KG1 (cell line): ENCODE measurements around the gene TTC23.

ENCODE experiments used
- DNase-seq: peaks from one replicate; lab custom pipeline; 2025; lab: John Stamatoyannopoulos, UW

The TTC23 gene

DNA sequence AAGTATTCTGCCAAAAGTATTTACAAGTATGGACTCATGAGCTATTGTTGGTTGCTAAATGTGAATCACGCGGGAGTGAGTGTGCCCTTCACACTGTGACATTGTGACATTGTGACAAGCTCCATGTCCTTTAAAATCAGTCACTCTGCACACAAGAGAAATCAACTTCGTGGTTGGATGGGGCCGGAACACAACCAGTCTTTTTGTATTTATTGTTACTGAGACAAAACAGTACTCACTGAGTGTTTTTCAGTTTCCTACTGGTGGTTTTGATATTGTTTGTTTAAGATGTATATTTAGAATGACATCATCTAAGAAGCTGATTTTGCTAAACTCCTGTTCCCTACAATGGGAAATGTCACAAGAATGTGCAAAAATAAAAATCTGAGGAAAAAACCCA, 114.2 kb downstream of the TTC23 start:
- no peak for DNase-seq

DNA sequence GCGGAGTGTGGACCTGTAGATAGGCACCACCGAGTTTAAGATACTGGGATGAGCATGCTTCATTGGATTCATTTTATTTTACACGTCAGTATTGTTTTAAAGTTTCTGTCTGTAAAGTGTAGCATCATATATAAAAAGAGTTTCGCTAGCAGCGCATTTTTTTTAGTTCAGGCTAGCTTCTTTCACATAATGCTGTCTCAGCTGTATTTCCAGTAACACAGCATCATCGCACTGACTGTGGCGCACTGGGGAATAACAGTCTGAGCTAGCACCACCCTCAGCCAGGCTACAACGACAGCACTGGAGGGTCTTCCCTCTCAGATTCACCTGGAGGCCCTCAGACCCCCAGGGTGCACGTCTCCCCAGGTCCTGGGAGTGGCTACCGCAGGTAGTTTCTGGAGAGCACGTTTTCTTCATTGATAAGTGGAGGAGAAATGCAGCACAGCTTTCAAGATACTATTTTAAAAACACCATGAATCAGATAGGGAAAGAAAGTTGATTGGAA, 115.0 kb downstream of the TTC23 start:
- DNase-seq: no peak

DNA sequence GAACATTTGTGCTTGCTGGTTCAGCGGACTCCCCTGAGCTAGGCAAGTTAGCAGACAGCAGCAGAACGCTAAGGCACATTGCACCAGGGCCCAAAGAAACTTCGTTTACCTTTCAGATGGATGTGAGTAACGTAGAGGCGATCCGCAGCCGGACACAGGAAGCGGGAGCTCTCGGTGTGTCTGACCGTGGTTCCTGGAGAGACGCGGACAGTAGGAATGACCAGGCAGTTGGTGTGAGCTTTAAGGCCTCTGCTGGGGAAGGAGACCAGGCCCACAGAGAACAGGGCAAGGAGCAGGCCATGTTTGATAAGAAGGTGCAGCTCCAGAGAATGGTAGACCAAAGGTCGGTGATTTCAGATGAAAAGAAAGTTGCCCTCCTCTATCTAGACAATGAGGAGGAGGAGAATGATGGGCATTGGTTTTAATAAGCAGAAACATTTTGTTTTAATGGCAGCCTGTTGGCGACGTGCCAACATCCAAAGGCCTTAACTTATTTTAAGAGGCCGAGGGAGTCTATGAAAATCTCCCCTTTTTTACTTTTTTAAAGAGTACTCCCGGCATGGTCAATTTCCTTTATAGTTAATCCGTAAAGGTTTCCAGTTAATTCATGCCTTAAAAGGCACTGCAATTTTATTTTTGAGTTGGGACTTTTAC, 116.6 kb downstream of the TTC23 start:
- DNase-seq: no peak

- no peak for DNase-seq
Measured at GRCh38 chr15:99132122-99132521, 117.3 kb downstream of the TTC23 start.

GRCh38 chr15:99131441-99132023, 117.8 kb downstream of the TTC23 start:
- DNase-seq: no peak

DNA sequence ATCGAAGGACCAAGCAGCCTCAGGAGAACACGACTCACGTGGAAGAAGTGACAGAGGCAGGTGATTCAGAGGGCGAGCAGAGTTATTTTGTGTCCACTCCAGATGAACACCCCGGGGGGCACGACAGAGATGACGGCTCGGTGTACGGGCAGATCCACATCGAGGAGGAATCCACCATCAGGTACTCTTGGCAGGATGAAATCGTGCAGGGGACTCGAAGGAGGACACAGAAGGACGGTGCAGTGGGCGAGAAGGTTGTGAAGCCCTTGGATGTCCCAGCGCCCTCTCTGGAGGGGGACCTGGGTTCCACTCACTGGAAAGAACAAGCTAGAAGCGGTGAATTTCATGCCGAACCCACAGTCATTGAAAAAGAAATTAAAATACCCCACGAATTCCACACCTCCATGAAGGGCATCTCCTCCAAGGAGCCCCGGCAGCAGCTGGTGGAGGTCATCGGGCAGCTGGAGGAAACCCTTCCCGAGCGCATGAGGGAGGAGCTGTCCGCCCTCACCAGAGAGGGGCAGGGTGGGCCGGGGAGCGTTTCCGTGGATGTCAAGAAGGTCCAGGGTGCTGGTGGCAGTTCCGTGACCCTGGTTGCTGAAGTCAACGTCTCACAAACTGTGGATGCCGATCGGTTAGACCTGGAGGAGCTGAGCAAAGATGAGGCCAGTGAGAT, 118.5 kb downstream of the TTC23 start:
- DNase-seq: no peak

- DNase-seq: no peak
Measured at GRCh38 chr15:99130314-99130713, 119.1 kb downstream of the TTC23 start.

GRCh38 chr15:99129644-99130043, 119.7 kb downstream of the TTC23 start:
- no peak for DNase-seq

GRCh38 chr15:99128411-99128810, 121.0 kb downstream of the TTC23 start:
- DNase-seq: no peak

DNA sequence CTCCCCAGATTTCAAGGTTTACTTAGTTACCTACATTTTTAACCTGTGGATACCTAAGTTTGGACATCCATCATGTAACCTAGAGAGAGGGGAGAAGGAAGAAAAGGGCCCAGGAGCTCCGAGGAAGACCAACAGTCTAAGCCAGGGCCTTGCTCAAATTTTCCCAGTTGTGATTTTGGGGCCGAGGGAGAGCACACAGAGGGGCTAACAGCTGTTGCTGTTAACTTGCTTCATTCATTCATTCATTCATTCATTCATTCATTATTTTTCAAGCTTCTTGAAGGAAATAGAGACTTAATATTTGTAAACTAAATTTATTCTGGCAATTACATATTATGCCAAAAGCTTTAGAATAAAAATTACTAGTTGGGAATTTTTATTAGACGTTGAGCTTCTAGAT, 121.6 kb downstream of the TTC23 start:
- DNase-seq: no peak

- DNase-seq: no peak
Measured at GRCh38 chr15:99126930-99127329, 122.5 kb downstream of the TTC23 start.

DNA sequence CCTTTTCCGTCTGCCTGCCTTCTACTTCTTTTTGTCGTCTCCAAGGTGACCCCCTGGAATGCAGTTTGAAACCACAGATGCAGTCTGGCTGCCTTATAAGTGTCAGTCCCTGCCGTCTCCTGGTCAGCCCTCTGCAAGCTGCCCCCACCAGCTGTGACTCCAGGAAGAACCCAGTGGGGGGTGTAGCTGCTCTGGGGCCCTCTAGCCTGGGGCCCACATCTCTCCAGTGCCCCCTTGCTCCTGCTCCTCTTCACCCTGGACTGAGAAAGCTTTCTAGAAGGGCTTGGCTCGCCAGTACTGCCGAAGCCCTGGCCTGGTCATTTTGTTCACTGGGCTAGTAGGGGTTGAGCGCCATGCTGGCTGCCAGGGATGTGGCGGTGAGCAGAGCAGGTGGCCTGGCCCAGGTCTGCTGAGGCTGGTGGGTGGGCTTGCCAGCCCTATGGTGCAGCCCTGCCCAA, 123.2 kb downstream of the TTC23 start:
- no peak for DNase-seq

DNA sequence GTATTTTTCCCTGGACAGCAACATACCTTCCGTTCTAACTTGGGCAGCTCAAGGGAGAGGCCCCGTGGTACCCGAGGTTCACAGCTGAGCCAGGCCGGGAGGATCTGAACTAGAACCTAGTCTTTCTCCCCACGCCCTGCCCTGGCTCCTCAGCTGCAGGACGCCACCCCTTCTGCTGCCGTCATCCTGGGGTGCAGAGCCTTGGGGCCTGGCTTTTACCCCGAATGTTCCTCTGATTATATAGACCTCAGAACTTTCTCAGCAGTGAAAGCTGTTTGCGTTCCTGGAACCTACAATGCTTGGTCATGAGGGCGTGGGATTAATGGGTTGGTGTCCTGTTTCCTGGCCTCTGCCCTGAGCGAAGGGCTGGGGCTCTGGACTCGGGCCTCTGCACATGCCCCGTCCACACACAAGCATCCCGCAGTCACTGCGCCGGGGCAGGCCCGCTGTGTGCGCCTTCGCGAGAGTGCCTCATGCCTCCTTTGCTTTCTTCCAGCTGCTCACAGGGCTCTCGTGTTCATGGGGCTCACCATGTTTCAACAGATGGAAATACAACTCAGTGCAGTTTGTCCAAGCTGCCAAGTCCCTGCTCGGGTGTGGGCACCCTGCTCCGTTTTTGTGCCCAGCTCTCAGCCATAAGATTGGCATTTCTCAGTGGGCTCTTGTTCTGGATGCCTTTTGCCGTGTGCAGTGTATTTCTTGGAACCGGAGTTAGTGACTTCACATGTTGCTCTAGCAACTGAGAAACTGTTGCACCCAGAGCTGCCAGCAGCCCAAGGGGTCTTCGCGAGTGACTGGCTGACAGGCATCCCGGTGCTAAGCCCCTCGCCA, 124.1 kb downstream of the TTC23 start:
- no peak for DNase-seq

GRCh38 chr15:99124641-99125040, 124.7 kb downstream of the TTC23 start:
- no peak for DNase-seq

DNA sequence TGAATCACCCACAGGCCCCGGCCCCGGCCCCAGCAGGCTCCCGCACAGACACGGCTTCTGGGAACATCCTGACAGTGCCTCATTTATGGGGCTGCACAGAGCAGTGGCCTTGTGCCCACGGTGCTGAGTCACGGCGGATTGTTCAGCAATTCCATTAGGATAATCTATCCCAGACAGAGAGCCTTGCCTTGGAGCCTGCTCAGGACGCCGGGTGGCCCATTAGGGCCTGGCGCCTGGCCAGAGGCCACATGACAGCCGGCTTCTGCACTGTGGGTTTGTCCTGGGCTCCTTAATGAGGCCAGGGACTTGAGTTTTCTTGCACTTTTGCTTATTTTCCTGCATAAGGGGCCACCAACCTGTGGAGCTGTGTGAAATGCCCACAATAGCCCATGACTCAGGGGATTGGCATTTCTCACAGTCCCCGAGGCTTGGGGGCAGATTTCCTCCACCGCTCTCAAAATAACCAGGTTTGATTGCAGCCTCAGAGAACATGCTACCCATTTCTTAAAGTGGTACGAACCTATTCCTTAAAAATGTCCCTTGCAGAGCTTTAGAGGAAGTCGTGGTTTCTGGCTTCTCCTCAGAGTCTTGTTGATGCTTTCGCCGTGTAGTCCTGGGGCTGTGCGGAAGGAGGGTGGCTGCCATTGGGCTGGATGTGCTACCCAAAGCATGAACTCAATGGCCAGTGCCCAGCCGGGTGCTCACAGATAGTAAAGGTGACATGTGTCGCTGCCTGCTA, 125.5 kb downstream of the TTC23 start:
- DNase-seq: no peak

GRCh38 chr15:99122831-99123712, 126.3 kb downstream of the TTC23 start:
- no peak for DNase-seq

GRCh38 chr15:99121691-99122410, 127.5 kb downstream of the TTC23 start:
- no peak for DNase-seq

DNA sequence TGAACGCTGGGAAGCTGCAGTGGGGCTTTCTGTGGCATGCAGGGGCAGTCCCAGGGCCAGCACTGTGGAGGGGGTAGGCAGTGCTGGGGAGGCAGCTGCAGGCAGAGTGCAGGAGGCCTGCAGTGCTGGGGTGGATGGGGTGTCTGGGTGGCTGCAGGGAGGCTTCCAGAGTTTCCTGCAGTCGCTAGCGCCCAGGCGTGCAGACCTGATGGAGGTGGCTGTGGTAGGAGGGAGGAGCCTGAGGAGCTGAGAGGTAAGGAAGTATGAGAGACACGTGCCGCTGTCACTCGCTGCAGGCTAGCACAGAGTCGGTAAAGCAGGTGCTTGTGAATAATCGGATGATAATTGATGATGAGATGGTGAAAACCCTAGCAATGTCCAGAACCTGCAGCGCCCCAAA, 128.2 kb downstream of the TTC23 start:
- no peak for DNase-seq

DNA sequence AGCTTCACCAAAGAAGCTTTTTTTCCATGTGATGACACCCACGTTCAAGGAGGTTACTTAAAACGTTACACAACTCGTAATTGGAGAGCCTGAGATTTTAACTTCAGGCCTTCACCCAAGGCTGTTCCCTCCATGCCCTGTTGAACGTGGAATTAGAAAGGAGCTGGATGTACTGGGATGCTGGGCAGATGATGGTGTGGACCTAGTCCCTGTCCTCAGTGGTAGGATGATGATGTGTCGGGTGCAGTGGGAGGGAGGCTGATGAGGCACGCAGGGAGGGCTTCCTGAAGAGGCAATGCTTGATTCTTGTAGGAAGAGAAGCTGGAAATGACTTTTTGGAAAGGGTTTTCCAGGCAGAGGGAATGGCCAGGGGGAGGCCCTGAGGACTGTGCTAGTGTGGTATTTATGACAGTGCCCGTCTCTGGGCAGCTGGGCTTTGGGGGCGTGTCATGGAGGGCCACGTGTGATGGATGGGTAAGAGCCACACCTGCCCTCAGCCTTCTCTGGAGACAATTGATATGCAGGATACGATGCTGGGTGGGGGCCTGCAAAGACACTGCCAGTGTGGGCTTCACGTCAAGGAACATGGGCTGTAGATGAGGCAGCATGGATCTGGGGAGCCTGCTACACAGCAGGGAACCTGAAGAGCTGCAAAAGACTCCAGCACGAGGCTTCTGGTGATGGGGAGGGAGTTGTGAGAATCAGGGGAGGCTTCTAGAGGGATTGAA, 129.2 kb downstream of the TTC23 start:
- no peak for DNase-seq
